GM10266 (cell line): Measurements from ENCODE around the gene BCDIN3D.
"Not testable (repeated sequence)": the region's sequence is repeated elsewhere in the genome, so short reads cannot be mapped to it uniquely, and the experiment has no call there.

Experiments
- DNase-seq: peaks from one replicate; pipeline ENCODE4 v3.0.0; 2012; ENCODE audit errors: extremely low spot score
- CTCF ChIP-seq: IDR thresholded peaks from 2 replicates; pipeline ENCODE4 v1.5.1; 2012; ENCODE audit warnings: mild to moderate bottlenecking, low read depth; ENCODE audit not compliant: control insufficient read depth, insufficient read depth; ENCODE audit errors: missing control alignments

BCDIN3D gene

DNA sequence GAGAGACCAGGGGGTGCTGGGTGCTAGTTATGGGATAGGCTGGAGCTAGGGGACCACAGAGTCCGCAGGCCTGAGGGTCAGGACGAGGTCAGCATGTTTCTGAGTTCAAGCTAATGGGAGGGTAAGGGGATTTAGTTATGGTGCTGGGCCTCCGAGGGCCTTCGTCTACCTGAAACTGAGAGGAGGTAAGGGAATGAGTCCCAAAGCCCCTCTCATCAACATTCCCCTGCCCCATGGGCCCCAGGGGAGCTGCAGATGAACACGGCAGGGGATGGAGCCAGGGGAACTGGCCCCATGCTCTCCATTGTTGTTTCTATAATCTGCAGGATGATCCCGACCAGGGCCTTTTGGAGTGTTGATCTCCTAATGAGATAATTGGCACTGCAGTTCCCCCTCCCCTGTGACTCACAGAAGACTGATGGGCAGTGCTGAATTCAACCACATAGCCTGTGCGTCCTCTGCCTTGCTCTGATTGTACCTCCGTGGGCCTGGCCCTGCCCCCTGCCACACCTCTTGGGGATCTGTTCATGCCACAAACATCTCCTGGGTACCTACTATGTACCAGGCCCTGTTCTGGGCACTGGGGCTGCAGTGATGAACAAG lies 39.4 kb upstream of the BCDIN3D start:
- DNase-seq, result no peak
- no peak for TF ChIP-seq CTCF

DNA sequence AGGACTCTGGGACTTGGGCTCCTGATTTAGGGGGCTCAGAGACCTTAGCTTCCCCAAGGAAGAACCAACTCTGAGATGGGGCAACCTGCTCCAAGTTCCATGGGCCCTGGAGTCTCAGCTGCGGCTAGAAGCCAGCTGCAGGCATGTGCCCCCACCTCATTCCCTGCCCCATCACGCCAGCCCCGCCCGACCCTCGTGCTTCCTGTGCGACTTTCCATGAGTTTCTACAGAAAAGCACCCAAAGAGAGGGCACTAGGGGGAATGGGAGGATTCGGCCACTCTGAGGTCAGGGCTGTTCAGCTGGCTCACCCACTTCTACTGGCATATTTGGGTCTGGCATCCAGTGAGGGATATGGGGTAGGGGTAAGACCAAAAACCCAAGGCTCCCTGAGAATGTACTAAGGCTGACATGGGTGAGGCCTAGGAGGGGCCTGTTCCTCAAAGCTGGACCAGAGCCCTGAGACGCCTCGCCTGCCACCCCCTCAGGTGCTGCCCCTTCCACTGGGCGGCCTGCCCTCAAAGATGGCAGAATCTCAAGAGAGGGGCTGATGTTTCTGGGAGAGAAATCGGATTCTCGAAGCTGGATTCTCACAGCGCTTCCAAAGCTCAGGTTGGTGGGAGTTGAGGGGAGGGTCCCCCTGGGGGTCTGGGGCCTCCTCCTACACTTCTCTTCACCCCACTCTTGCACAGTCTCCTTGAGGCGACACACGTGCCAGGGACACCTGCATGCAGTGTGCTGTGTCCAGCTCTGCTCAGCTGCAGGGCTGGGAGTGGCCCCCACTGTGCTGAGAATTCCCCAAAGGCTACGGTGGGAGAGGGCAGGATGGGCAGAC lies 38.7 kb upstream of the BCDIN3D start:
- DNase-seq, result no peak
- no peak for TF ChIP-seq CTCF

GRCh38 chr12:49880756-49881414 lies 38.0 kb upstream of the BCDIN3D start:
- no peak for DNase-seq
- TF ChIP-seq CTCF, result no peak

GRCh38 chr12:49879065-49879464 lies 36.2 kb upstream of the BCDIN3D start:
- not testable (repeated sequence) for DNase-seq

DNA sequence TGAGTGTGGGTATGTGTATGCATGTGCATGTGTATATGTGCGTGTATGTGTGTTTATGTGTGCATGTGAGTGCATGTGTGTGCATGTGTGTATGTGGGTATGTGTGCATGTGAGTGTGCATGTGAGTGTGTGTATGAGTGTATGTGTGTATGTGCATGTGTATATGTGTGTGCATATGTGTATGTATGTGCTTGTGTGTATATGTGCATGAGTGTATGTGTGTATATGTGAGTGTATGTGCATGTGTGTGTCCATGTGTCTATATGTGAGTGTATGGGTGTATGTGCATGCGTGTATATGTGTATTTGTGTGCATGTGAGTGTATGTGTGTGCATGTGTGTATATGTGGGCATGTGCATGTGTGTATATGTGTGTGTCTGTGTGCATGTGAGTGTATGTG lies 35.1 kb upstream of the BCDIN3D start:
- no peak for TF ChIP-seq CTCF
- DNase-seq, result no peak

DNA sequence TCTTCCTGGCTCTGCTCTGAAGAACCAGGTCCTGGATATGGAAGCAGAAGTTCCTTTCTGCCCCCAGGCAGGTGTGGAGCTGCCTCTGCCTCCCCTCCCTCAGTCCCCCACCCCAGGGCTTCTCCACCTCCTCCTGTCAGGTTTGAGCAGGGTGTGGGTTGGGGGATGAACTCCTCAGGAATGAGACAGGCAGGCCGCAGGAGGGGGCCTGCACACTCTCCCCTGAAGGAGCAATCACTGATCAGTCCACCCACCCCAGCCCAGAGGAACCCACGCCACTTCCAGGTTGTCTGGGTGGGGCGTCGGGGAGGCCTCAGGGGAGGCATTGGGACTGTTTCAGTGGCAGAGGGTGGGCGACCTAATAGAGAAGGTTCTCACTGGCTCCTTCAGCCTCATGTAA lies 34.2 kb upstream of the BCDIN3D start:
- DNase-seq, result no peak
- no peak for TF ChIP-seq CTCF

DNA sequence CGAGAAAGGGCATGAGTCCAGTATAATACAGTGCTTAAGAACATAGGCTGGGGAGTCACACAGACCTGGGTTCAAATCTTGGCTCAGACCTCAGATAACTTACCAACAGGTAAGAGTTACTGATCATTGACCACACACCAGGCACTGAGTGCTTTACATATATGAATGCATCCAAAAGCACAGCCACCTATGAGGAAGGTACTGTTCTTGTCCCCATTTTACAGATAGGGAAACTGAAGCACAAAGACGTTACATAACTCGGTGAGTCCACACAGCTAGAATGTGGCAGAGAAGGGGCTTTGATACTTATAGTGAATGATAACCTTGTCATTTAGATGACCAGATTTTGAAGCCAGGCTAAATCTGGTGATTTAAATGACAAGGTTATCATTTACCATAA lies 33.2 kb upstream of the BCDIN3D start:
- DNase-seq, result no peak
- no peak for TF ChIP-seq CTCF
